Activated gamma-delta T cell (primary cell): ENCODE measurements around the gene CBL.

Experiments used
- DNase-seq: peaks from one replicate; lab custom pipeline; 2025; lab: John Stamatoyannopoulos, UW

Gene CBL

GRCh38 chr11:119267645-119268044 is 61.5 kb downstream of the CBL start:
- DNase-seq: no peak

DNA sequence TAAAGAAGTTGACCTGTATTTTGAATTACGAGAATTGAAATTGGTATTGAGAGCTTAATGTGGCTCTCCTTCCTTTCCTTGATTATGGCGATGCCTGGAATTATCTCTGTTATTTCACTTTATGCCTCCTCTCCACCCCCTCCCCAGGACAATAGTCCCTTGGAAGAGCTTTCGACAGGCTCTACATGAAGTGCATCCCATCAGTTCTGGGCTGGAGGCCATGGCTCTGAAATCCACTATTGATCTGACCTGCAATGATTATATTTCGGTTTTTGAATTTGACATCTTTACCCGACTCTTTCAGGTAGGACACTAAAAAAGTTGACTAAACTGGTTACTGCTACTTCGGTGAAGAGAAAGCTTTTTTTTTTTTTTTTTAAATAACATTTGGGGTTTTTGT is 67.6 kb downstream of the CBL start:
- DNase-seq: no peak

DNA sequence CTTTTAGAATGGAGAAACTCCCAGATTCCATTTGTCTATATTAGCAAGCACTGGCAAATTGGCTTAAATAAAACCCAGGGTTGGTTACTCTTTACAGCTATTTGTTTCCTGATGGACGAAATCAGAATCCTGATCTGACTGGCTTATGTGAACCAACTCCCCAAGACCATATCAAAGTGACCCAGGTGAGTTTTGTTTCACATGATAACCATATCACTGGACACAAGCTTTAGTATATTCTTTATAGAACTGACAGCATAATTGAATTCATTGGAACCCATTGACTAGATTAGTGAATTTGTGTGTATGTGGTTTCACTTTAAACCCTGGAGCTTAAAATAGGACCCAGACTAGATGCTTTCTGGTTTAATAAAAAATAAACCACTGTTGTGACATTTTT is 71.5 kb downstream of the CBL start:
- no peak for DNase-seq

DNA sequence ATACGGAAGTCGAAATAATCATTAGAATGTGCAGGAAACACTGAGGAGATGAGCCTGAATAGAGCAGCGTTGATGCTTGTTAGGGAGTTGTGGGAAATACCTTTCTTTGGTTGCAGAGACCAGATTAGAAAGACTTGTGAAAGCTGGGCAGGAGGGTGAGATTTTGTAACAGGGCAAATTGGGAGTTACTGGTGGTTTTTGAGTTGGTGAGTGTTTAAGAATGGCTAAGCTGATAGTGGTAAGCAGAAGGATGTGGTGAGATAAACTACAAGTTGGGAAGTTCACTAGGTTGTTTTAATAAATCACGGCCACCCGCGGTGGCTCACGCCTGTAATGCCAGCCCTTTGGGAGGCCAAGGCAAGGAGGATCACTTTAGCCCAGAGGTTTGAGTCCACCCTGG is 76.4 kb downstream of the CBL start:
- DNase-seq: no peak

DNA sequence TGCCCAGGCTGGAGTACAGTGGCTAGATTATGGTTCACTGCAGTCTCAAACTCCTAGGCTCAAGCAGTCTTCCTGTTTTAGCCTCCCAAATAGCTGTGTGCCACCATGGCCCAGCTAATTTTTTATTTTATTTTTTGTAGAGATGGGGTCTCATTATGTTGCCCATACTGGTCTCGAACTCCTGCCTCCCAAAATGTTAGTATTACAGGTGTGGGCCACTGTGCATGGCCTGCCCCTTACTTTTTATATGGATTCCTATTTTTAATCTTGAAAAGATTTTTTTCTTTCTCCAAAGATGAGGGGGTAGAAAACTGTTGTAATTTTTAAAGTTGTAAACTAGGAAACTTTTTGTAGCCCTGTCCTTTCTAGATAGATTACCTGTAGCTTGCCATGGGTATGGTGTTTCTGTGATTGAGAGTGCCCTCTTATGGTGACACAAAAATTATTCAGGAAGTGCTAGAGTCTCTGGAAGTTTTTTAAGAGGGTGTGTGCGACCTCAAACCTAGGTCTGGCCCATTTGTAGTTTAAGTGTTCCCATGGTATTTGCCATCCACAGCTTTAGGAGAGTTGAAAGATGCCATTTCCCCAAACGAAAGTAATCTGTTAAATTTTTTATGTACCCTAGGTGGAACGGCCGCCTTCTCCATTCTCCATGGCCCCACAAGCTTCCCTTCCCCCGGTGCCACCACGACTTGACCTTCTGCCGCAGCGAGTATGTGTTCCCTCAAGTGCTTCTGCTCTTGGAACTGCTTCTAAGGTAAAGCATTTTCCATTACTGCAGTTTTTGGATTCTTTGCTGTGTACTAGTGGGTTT is 78.4 kb downstream of the CBL start:
- DNase-seq: no peak

DNA sequence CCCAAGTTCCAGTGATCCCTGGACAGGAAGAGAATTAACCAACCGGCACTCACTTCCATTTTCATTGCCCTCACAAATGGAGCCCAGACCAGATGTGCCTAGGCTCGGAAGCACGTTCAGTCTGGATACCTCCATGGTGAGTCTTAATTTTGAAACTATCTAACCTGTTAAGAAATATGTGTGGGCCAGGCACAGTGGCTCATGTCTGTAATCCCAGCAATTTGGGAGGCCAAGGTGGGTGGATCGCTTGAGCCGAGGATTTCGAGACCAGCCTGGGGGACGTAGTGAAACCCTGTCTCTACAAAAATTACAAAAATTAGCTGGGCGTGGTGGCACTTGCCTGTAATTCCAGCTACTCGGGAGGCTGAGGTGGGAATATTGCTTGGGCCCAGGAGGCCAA is 79.3 kb downstream of the CBL start:
- DNase-seq: no peak

- DNase-seq: no peak
These were observed 82.1 kb downstream of the CBL start for GRCh38 chr11:119288219-119288618.

- DNase-seq: no peak
These were observed 84.9 kb downstream of the CBL start for GRCh38 chr11:119290894-119291497.

- DNase-seq: no peak
These were observed 87.3 kb downstream of the CBL start for GRCh38 chr11:119293461-119293860.

GRCh38 chr11:119295178-119295577 is 89.0 kb downstream of the CBL start:
- DNase-seq: no peak

DNA sequence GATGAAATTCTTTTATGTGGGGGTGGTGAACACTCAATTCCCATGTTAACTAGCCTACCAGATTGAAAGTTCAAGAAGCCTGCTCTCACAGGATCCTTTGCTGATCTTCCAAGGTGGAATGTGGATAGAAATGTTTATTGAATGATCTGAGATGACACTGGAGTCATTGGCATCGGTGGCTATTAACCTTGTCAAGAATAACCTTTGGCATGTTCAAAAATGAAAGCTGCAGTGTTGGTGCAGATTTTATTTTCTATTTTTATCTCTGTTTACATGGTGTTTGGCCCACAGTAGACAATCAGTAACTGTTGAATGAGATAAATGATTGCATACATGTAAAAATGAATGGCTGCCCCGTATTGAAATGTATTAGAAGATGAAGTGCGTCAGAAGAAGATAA is 91.8 kb downstream of the CBL start:
- DNase-seq: no peak

DNA sequence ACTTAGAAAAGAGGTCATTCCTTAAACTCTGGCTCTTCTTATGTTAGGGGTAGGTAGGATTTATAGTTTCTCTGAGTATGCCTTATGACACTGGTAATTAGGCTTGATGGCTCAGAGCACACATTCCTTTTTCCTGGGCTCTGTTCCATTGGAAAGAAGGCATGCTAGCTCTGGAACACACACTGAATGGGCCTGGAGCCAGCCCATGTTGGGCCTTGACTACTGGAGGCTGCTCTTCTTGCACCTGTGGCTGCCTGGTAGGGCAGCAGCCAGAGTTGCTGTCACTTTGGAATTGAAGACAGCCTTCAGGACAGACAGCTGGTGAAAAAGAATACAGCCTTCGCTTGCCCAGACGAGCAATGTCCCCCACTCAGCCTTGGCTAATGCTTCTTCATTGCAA is 92.6 kb downstream of the CBL start:
- DNase-seq: no peak

- DNase-seq: no peak
These were observed 93.3 kb downstream of the CBL start for GRCh38 chr11:119299416-119299815.

GRCh38 chr11:119300198-119300964 is 94.2 kb downstream of the CBL start:
- DNase-seq: no peak

GRCh38 chr11:119303227-119303718 is 97.1 kb downstream of the CBL start:
- no peak for DNase-seq

GRCh38 chr11:119305556-119306372 is 99.6 kb downstream of the CBL start:
- no peak for DNase-seq

DNA sequence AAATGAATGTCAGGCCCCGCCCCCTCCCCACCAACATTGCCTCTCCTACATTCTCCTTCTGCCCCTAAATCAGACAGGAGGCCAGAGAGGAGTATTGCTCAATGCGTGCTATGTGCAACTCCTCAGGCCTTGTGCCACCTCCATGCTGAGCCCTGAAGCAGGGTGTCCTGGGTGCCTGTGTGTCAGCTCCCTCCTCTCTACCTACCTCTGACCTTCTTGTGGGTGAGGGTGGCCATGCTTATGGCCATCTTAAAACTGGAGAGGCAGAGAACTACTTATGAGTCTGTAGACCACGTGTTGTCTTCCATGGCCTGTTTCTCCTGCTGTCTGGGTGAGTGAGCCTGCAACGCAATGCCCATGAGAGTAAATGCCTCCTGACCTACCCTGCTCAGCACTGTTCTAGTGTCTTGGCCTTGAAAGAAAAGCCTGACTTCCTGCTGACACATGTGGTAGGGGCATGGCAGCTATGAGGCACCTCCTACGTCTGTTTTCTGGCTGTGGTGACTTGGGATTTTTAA is 100.3 kb downstream of the CBL start:
- no peak for DNase-seq

- DNase-seq: no peak
These were observed 101.1 kb downstream of the CBL start for GRCh38 chr11:119307219-119307618.

- no peak for DNase-seq
These were observed 101.8 kb downstream of the CBL start for GRCh38 chr11:119307974-119308373.

- no peak for DNase-seq
These were observed 103.3 kb downstream of the CBL start for GRCh38 chr11:119309411-119309810.

GRCh38 chr11:119309953-119310681 is 104.0 kb downstream of the CBL start:
- DNase-seq: no peak
